AG10803 (cell line): Measurements from ENCODE around the gene RPS10.
A peak's percentile ranks its signal among the peaks of the same experiment; 100 is the strongest.

Experiments used
- DNase-seq: peaks from one replicate; pipeline ENCODE4 v3.0.0; 2010; ENCODE audit warnings: low read depth
- H3K4me3 ChIP-seq: 2 replicates; pipeline ENCODE4 v1.5.1; 2011; ENCODE audit warnings: mild to moderate bottlenecking, low read length, control low read depth
- TF ChIP-seq, protein P1 (sequence below): conservative IDR thresholded peaks from 2 replicates; pipeline ENCODE4 v1.5.1; 2011; ENCODE audit warnings: mild to moderate bottlenecking, low read length, control low read depth, inconsistent platforms

RPS10 gene

DNA sequence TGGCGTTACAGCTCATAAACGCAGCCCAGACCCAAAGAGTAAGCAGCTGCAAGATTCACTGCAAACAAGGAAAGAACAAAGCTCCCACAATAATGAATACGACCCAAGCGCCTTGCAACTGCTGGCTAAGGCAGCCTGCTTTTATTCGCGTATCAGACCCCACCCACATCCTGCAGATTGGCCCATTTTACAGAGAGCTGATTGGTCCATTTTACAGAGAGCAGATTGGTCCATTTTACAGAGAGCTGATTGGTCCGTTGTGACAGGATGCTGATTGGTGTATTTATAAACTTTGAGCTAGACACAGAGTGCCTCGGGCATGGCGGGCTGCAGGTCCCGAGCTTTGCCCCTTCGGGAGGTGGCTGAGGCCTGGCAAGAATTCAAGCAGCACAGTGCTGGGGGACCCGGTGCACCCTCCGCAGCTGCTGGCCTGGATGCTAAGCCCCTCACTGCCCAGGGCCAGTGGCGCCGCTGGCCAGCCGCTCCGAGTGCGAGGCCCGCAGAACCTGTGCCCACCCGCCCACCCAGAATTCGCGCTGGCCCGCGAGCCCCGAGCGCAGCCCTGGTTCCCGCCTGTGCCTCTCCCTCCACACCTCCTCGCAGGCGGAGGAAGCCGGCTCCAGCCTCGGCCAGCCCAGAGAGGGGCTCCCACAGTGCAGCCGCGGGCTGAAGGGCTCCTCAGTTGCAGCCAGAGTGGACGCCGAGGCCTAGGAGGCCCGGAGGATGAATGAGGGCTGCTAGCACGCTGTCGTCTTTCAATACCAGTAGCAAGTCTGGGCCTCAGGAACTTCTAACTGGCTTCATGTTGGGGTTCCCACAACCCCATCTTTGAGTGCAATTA lies 11.2 kb upstream of the RPS10 start:
- no peak for DNase-seq
- no peak overlapping the region for H3K4me3 ChIP-seq
- TF ChIP-seq, protein P1, sequence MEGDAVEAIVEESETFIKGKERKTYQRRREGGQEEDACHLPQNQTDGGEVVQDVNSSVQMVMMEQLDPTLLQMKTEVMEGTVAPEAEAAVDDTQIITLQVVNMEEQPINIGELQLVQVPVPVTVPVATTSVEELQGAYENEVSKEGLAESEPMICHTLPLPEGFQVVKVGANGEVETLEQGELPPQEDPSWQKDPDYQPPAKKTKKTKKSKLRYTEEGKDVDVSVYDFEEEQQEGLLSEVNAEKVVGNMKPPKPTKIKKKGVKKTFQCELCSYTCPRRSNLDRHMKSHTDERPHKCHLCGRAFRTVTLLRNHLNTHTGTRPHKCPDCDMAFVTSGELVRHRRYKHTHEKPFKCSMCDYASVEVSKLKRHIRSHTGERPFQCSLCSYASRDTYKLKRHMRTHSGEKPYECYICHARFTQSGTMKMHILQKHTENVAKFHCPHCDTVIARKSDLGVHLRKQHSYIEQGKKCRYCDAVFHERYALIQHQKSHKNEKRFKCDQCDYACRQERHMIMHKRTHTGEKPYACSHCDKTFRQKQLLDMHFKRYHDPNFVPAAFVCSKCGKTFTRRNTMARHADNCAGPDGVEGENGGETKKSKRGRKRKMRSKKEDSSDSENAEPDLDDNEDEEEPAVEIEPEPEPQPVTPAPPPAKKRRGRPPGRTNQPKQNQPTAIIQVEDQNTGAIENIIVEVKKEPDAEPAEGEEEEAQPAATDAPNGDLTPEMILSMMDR, result no peak

DNA sequence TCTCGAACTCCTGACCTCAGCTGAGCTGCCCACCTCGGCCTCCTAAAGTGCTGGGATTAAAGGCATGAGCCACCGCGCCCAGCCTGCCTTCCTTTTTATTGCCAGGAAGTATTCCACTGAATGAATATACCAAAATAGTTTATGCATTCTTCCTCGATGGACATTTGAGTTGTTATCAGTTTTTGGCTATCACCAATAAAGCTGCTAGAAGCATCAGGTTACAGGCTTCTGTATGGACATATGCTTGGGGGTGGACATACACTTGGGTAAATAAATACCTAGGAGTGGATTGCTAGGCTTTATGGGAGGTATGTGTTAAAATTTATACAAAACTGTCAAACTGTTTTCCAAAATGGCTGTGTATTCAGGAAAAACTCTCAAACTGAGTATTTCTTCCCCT lies 10.0 kb upstream of the RPS10 start:
- TF ChIP-seq, protein P1, result no peak
- no peak for DNase-seq
- H3K4me3 ChIP-seq, result no peak overlapping the region

DNA sequence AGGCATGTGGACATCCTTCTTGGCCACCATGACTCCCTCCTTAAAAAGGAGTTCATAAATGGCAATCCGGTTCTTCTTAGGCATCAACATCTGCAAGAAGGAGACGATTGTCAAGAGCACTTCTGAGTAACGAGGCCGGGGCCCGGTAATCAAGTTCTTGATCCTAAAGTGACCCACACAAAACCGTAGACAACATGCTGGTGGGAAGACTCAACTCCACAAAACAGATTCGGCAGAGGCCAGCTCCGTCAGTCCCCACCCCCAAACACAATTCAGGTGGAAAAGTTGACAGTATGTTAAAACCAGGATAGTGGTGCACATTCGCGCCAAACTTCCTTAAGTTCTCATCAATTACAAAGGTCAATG lies 754 bp downstream of the RPS10 start:
- TF ChIP-seq, protein P1, result no peak
- peak overlapping the region; percentile 99 for H3K4me3 ChIP-seq
- DNase-seq, result no peak

DNA sequence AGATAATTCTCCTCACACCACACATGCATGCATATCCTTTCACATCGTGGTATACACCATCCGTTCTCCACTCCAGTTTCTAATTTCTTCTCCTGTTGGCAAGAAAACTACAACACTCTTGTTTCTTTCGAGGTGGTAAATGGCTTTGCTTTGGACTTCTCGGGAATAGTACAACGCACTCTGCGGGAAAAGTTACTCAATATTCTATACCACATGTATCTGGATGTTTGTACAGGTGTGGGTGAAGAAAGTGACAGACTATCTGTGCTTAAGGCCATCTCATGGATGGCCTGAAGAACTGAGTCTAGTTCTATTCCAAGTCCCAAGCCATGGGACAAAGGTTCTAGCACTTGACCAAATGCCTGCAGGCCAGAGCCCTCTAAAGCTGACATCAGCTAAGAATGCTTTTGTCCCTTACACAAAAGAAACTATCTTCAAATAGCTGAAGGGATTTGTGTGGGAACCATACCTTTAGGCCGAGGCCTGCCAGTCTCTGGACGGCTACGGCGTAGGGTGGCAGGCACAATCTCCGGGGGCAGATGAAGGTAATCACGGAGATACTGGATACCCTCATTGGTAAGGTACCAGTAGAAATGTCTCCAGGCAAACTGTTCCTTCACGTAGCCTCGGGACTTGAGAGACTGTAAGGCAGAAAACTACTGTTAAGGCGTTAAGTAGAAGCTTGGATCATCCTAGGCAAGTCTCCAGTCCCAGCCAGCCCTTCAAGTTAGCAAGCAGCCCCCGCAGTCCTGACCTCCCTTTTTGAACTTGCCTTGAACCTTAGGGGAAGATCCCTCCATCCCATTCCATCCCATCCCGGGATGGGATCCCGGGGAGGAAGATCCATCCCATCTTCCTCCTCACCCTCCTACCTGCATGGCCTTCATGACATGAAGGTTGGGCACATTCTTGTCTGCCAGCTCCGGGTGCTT lies 1.4 kb downstream of the RPS10 start:
- no peak for DNase-seq
- TF ChIP-seq, protein P1, result no peak
- peak overlapping the region; percentile 99 for H3K4me3 ChIP-seq

DNA sequence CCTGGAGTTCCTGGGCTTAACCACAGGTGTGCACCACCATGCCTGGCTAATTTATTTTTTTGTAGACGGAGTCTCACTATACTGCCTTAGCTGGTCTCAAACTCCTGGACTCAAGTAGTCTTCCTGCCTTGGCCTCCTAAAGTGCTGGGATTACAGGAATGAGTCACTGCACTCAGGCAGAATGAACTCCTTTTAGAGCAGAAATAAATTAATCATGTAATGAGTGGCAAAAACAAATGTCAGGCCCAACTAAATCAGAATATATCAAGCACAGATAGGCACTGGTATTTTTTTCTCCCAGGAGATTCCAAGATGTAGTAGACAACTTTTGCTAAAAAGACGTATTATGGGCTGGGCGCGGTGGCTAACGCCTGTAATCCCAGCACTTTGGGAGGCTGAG lies 2.6 kb downstream of the RPS10 start:
- TF ChIP-seq, protein P1, result no peak

DNA sequence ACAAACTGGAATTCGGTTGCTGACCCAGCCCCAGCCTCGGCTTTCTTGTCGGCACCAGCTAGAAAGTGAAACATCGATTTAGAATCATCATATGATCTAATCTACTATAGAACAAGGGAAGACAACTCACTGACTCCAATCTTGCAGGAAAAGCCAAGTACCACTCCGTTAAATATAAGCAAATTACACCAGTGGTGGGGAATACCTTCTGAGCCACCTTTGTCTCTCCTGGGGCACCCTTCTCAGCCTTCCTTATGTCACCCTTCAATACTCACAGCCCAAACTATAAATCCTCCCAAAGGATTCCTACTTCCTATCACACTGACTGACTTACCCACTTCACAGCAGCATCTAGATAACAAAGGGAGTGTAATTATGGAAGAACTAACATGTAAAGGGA lies 7.5 kb downstream of the RPS10 start:
- no peak for DNase-seq
- no peak overlapping the region for H3K4me3 ChIP-seq
- TF ChIP-seq, protein P1, result no peak

More for the DNA sequence above, 2.6 kb downstream of the RPS10 start:
- DNase-seq, result no peak
- H3K4me3 ChIP-seq, result no peak overlapping the region
